HG03521 (cell line): Measurements from ENCODE around the gene ASCL1.

Source experiments
- ATAC-seq: cut with Tn5 transposase; IDR thresholded peaks from one replicate; pipeline ENCODE4 v1.9.1; 2021; ENCODE audit warnings: mild to moderate bottlenecking, moderate library complexity; ENCODE audit not compliant: unreplicated experiment

ASCL1 gene

GRCh38 chr12:102950950-102951619, 6.4 kb upstream of the ASCL1 start:
- ATAC-seq: no peak

DNA sequence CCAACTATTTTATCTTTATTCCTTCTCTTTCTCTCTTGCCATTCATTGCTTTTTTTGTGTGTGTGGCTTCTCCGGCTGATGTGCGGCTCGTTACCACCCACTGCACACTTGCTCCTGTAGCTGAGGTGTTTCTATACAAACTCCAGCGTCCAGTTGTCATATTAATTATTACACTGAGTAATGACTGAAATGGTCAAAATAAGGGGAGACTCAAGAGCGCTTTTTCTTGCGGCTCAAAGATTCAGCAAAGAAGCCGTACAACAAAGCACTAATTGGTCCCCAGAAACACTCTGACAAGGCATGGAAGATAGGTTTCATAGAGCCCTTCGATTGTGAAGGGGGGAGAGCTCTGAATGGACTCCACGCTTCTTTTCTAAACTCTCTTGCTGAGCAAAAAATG, 5.6 kb upstream of the ASCL1 start:
- ATAC-seq: no peak

GRCh38 chr12:102953221-102953620, 4.3 kb upstream of the ASCL1 start:
- ATAC-seq: no peak

DNA sequence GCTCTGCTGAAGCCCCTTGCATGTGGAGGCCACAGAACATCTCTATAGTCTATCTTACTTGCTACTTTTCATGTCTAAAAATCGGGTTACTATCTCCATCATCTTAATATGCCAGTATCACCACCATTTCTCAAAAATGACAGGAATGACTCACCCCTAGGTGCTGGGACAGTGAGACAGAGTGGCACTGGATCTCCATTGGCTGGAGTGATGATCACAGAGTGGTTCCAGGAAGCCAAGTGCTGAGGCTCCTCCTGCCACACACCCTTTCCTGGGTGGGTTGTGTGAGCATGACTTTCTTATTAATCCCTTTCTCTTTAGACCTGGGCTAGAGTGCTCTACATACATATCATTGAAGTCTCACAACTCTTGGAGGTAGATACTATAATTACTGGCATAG, 3.3 kb upstream of the ASCL1 start:
- no peak for ATAC-seq

GRCh38 chr12:102955926-102956737, 1.3 kb upstream of the ASCL1 start:
- ATAC-seq: no peak

- no peak for ATAC-seq
Observed at GRCh38 chr12:102956738-102957327, 641 bp upstream of the ASCL1 start.

DNA sequence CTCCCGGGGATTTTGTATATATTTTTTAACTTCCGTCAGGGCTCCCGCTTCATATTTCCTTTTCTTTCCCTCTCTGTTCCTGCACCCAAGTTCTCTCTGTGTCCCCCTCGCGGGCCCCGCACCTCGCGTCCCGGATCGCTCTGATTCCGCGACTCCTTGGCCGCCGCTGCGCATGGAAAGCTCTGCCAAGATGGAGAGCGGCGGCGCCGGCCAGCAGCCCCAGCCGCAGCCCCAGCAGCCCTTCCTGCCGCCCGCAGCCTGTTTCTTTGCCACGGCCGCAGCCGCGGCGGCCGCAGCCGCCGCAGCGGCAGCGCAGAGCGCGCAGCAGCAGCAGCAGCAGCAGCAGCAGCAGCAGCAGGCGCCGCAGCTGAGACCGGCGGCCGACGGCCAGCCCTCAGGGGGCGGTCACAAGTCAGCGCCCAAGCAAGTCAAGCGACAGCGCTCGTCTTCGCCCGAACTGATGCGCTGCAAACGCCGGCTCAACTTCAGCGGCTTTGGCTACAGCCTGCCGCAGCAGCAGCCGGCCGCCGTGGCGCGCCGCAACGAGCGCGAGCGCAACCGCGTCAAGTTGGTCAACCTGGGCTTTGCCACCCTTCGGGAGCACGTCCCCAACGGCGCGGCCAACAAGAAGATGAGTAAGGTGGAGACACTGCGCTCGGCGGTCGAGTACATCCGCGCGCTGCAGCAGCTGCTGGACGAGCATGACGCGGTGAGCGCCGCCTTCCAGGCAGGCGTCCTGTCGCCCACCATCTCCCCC, 777 bp downstream of the ASCL1 start:
- peak; percentile 59 for ATAC-seq

GRCh38 chr12:102958830-102959176, 1.3 kb downstream of the ASCL1 start:
- no peak for ATAC-seq

- ATAC-seq: no peak
Observed at GRCh38 chr12:102959391-102959790, 1.9 kb downstream of the ASCL1 start.

DNA sequence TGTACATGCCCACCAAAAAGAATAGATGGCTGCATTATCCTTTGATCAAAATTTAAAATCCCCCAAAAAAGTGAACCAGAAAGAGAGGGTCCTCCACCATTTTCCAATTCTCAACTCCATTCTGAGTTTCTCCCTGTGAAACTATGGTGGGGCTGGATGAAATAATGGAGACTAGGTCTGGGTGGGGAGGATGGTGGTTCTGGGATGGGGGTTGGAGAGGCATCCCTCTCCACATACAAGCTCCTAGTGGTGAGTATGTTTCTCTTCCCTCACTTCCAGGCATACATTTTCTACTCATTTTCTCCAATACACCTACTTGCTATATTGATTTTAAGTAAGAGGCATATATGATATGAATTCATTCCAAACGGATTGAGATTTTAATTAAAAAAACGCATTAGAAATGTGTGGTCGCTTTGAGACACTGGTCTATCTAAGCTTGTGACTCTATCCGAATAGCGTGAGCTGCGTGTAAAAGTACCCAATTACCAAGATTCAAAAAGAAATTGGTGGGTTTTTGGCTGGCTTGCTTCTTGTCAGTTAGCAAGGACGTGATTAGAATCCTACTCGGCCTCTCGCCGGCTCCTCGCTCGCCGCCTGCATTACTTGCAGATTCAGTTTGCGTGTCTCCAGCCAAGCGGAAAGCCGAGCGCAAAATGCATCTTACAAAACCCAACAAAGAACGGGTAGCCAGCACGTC, 3.4 kb downstream of the ASCL1 start:
- ATAC-seq: no peak

- ATAC-seq: no peak
Observed at GRCh38 chr12:102961466-102961855, 4.0 kb downstream of the ASCL1 start.

- no peak for ATAC-seq
Observed at GRCh38 chr12:102962532-102962931, 5.1 kb downstream of the ASCL1 start.

GRCh38 chr12:102962986-102963385, 5.5 kb downstream of the ASCL1 start:
- no peak for ATAC-seq

DNA sequence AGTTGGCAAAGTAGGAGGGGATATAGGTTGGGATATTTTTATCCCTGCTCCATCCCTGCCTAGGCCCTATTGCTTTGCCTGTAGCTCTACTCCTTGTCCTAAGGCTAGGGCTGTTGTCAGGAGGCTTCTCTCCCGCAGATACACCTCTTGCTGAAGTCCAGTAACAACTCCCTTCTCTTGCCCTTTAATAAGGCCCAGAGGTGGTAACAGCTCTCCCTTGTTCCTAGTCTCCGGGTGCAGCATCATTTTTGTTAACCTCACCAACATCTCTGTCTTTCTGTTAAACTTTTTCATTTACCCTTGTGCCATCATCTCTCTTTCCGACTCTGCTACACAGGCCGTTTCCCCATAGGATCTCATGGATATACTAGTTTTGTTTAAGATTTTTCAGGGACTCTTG, 6.3 kb downstream of the ASCL1 start:
- ATAC-seq: no peak

DNA sequence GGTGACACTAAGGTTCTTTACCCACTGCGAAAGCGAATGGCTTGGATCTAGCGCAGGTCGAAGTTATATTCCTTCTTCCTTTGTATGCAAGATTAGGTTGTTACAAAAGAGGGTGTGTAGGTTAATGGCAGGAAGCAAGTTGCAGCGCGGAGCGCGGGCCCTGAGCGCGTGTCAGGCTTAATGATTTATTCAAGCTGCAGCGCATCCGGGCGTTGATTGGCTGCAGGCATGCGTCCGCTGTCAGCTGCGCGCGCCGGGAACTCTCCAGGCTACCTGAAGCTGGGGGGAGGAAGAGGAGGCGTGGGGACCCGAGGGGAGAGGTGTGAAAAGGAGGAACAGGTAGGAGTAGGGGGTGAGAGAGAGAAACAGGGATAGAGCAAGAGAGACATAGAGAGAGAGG, 7.4 kb downstream of the ASCL1 start:
- no peak for ATAC-seq

DNA sequence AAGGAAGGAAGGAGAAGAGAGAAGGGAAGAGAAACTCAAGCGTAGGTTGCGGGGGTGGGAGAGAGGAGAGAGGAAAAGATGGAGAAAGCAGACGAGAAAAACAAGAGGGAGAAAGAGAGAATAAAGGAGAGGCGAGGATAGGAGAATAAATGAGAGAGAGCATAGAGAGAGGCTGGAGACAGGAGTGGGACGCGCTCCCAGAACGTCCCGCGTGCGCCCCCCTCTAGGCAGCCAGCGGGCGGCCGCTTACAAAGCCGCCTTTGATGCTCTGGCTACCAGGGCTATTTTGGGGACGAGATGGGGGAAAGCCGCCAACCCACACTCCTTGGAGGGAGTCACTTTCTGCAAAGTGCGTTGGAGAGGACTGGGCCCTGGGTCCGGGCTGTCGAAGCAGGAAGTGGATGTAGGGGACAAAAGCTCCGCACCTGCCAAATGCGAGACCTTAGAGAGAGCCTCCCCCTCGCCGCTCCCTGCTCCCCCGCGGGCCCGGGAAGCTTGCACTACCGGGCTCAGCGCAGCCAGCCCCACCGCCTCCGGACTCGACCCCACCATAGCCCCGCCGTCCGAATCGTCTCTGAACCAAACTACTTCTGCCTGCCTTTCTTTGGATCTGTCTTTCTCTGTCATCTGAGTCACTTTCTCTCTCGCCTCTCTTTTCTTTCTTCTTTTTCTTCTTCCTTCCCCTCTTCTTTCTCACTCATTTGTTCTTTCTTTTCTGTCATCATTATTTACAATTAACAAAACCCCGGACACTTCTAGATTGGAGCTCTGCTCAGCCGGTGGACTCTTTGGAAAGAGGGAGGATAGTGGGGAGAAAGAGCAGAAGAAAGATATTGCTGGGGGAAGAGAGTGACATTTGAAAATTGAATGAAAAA, 8.0 kb downstream of the ASCL1 start:
- no peak for ATAC-seq

DNA sequence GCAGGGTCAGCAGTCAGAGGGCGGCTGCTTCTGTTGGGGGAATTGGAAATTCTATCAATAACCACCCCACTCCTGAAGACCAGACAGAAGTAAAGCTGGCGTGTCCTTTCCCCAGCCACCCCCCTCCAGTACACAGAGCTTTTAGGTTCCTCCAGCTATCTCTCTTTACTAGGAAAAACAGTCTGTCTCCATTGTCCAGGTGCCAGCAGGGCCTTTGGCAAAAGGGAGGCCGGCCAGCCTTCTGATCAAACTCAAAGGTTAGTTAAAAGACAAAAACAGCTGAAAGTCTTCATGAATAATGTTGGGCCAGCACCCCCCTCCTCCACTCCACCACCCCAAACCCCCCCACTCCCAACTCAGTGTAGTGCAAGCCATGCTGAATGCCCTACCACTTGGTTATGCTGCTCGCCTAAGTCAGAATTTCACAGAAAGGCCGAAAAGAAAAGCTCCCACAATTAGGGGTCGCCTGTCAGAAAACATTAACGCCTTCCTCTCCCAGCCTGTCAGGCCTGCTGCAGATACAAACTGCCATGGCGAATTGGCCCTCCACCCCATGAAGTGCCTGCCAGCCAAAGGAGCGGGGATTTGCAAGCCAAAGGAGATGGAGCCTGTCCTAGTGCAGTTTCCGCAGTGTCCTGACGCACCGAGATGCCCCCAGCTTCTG, 8.9 kb downstream of the ASCL1 start:
- no peak for ATAC-seq

DNA sequence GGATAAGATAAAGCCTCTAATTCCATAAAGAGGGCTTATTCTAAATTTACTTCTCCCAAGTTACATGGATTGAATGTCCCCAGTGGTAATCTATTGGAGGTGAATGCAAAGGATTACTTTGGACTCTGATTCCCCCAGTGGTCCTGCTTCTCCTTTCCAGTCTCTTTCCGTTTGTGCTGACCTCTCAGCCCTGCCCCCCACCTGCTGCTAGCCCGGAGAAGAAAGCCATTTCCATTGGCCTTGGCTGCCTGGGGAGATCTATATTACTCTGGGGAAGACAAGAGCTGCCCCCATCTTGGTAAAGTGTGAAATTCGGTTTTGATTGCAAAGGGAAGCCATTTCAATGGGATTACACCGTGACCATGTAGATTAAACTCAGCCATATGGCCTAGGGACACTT, 13.3 kb downstream of the ASCL1 start:
- ATAC-seq: no peak

GRCh38 chr12:102971227-102971626, 13.8 kb downstream of the ASCL1 start:
- no peak for ATAC-seq
